ENCODE data around the gene RORB. TPM values are rescaled to one million over a fixed set of nuclear protein-coding genes. Genes with fewer than 3 reads are reported as not detected.

Gene RORB
- polyA plus RNA-seq, 1 donor = 0.06 TPM

DNA sequence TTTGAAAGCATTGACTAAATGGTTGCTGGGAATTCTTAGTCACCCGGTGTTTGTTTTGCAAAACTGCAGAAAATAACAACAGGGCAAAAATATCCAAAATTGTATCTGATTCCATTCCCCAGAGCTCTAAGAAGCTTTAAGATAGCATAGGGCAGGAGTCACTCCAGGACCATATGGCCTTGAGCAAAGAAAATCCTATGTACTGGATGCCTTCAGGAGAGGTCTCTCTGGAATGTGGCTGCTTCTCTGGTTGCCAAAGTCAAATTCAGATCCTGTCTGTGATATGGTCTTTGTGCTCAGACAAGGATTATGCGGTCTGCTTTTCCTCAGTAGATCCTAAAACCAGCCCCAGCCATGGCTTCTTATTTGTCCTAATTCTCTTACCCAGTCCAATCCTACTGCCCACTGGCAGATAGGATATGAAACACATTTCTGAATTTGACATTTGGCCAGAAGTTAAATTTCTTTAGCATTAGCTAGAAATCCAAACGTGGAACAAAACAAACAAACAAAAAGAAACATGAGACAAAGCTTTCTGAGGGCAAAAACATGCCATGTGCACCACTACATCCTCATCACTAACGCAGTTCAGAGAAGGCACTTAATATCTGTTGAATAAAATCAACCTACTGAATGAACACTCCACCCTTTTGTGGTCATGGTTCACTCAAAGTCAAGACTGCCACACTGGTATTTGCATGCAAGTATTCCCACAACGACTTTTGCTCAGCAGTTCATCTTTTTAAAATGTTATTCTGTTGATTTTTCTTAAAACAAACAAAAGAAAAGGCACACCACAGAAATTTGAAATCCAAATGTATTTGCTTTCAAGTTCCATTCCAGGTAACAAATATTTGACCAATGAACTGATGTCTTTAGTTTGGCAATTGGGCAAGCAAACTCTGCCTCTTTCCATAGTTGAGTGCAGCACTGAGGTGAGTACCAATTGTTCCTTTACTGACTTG is 224.8 kb downstream of the RORB start:
- no peak for DNase-seq

DNA sequence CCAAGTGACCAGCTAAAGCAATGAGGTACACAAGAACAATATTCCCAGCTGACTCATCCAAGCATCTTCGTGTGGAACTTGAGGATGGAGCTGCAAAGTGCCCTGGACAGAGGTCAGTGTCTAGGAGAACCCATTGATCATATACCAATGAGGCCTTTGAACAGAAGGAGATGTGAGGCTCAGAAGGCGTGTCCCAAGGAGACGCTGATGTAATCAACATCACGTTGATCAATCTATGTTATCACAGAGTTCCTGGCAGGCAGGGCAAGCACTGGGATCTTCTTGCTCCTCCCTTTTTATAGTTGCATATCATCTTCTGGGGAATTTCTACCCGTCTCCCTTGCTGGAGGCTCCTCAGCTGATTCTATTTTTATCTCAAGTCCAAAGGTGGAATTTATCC is 227.2 kb downstream of the RORB start:
- DNase-seq = no peak

DNA sequence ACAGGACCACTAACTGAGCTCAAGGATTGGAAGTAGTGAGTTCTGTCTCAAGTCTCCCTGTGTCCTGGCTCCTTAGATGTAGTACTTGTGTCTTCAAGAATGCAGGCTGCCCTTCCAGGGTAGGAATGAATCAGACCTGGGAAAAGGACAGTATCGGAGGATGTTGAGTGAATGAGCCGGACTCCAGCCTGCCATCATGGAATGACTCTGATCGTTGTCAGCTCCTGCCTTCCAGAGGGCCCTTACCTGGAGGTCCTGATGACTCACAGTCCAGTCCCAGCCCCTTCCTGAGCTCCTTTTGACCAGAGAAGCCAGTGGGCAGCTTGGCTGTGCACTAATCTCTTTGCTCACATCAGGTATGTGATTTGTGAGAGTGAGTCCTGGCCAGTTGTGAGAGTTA is 229.4 kb downstream of the RORB start:
- no peak for DNase-seq

DNA sequence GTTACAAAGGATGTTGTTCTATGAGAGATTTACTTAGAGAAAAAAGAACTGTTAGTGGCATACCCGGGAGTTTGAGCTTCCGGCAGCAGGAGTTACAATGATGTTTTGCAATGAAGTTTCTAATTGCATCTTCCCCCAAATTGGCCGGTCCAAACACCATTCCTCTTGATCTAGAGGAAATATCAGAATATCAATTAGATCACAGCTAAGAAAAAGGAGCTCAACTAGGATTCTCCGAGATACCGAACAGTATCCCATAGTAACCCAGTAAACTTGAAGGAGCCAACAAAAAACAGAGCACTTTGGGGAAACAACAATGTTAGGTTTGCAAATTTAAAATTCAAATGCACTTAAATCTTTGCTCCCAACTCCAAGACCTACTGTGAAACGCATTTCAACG is 231.0 kb downstream of the RORB start:
- DNase-seq = no peak

DNA sequence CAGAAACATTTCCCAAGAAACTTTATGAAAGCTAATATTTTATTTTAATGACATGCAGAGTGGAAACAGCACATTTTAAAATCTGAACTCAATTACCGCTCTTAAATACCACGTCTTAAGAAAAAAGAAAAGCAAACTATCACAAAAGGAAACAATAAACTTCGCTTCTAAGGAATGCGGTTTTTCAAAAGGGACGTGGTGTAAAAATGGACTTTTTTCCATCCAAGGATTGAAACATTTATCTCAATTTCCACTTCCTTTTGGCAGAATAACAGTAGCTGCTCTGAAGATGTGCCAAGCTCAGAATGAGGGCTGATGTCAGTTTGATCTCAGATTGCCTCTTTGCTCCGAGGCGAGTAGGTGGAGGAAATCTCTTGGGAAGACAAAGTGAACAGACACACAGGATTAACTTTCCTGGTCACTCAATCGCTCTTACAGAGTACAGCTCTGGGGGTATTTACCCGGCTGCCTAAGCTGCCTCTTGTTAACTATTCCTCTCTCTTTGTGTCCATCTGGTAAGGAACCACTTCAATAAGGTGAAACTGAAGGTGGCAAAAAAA is 232.1 kb downstream of the RORB start:
- DNase-seq = no peak

DNA sequence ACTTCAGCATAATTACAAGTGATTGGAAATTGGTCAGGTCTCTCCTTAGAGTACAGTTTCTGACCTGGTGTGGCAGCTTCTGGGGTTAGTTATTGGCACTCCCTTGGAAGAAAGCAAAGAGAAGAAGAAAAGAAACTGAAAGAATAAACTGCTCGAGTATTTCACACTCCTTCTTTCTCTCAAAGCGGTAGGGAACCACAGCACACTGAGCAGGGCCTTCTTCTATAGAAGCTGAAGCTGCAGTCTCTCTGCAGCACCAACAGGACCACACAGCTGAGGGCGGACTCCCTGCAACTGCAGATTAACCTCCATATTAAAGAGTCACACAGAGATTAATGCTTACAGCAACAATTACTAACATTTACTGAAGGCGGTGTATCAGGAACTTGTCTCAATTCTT is 238.6 kb downstream of the RORB start:
- no peak for DNase-seq

DNA sequence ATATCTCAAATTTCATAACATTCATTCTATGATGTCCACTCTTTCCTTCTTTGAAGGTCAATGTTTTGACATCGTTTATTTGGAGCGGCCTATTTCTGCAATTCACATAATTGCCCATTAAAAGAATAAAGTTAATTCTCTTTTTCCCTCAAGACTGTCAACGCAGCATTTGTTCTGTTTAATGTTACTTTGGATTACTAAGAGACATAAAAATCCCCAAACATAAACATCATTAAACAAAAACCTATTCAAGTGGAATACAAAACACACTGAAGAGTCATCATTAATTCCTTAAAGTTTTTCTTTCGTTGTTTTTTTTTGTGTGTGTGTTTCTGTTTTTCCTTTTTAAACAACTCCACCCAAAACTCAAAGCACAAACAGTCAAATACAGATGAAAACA is 239.5 kb downstream of the RORB start:
- DNase-seq = no peak

DNA sequence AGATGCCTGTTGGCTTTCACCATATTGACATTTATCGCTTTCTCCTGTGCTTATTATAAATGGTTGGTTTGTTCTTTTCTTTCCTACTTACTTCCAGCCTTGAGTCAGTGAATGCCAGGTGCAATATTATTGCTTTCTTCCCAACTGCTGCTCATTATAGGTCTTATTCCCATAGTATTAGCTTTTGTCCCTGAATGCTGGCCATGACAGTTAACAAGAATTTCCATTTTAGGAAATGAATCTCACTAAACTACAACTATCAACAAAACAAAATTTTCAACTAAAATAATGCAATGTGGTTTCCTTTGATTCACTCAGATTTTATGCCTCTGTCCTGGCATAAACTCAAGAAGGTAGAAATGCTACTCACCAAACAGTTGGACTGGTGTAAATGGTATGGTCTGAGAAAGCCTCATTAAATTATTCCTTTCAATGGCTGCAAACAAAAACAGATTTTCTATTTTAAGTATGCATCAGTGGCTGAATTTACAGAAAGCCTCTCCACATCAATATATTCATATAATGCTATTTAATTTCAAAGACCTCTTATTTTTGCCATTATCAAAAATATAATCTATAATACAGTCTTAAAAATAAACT is 245.2 kb downstream of the RORB start:
- no peak for DNase-seq
